Measurements from ENCODE around the gene NCK2.

The NCK2 gene

DNA sequence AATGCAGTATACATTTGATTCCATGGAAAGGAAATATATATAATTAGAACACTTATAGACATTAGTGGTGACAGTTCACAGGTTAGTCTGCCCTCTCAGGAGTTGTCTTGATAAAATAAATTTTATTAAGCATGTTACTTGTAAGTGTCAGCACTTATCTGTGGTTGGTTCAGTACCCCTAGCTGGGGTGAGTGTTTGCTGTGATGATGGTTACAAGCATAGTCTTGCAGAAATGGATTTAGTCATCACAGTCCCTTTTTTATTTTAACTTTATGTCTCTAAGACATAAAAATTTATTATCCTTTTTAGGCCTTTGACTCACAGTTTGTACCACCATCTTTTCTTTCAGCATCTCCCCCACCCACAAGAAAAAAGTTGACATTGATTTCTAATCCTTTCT lies 52.1 kb downstream of the NCK2 start:
- H3K4me3 ChIP-seq (ENCODE audit: low read depth, low read length), result no peak overlapping the region
- in situ Hi-C loops (cut with HindIII; ENCODE audit: low sequenced_read_pairs), result no loop called here
- DNase-seq (ENCODE audit: low read depth, low spot score), result no peak
- TF ChIP-seq, protein P1, sequence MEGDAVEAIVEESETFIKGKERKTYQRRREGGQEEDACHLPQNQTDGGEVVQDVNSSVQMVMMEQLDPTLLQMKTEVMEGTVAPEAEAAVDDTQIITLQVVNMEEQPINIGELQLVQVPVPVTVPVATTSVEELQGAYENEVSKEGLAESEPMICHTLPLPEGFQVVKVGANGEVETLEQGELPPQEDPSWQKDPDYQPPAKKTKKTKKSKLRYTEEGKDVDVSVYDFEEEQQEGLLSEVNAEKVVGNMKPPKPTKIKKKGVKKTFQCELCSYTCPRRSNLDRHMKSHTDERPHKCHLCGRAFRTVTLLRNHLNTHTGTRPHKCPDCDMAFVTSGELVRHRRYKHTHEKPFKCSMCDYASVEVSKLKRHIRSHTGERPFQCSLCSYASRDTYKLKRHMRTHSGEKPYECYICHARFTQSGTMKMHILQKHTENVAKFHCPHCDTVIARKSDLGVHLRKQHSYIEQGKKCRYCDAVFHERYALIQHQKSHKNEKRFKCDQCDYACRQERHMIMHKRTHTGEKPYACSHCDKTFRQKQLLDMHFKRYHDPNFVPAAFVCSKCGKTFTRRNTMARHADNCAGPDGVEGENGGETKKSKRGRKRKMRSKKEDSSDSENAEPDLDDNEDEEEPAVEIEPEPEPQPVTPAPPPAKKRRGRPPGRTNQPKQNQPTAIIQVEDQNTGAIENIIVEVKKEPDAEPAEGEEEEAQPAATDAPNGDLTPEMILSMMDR (IDR thresholded peaks at IDR 0.05; ENCODE audit: low read depth, low read length), result no peak

DNA sequence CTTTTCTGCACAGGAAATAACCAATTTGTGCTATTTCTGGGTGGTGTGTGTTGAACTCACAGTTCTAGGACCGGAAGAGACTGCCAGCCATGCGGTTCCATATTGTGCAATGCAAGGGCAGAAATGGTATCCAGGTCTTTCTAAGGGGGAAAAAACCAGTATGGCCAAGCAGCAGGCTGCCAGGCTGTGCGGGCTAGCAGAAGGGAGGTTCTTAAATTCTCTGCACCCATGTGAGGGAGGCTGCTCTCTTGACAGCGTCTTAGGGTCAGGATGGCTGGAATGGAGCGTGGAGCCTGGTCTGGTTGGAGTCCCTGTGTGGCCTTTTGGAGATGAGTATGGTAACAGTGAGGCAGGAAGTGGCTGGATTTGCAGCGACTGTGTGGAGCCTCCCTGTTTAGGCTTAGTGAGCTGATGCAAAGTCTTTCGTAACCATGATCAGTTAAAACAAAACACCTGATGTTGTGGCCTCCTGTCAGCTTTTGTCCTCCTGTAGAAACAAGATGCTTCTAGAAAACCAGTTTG lies 52.6 kb downstream of the NCK2 start:
- in situ Hi-C loops (cut with HindIII; ENCODE audit: low sequenced_read_pairs), result no loop called here
- TF ChIP-seq, protein P1 (IDR thresholded peaks at IDR 0.05; ENCODE audit: low read depth, low read length), result no peak
- H3K4me3 ChIP-seq (ENCODE audit: low read depth, low read length), result no peak overlapping the region
- no peak for DNase-seq (ENCODE audit: low read depth, low spot score)

DNA sequence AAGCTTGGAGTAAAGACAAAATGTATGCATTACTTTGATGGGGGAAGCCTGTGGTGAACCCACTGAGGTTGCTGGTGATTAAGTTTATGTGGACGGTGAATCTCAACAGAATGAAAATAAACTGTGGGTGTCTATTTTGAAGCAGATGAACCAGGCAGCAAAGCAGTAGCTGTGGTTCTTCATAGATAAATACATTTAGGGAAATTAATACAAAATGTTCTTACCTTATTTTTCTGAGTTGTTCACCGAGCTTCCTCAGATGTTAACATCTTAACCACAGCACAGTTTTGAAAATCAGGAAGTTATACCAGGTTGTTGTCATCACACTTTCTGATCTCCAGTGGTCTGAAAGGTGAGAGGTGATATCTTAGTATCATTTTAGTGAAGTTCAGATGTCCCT lies 53.9 kb downstream of the NCK2 start:
- DNase-seq (ENCODE audit: low read depth, low spot score), result no peak
- H3K4me3 ChIP-seq (ENCODE audit: low read depth, low read length), result no peak overlapping the region
- in situ Hi-C loops (cut with HindIII; ENCODE audit: low sequenced_read_pairs), result no loop called here
- TF ChIP-seq, protein P1 (IDR thresholded peaks at IDR 0.05; ENCODE audit: low read depth, low read length), result no peak

DNA sequence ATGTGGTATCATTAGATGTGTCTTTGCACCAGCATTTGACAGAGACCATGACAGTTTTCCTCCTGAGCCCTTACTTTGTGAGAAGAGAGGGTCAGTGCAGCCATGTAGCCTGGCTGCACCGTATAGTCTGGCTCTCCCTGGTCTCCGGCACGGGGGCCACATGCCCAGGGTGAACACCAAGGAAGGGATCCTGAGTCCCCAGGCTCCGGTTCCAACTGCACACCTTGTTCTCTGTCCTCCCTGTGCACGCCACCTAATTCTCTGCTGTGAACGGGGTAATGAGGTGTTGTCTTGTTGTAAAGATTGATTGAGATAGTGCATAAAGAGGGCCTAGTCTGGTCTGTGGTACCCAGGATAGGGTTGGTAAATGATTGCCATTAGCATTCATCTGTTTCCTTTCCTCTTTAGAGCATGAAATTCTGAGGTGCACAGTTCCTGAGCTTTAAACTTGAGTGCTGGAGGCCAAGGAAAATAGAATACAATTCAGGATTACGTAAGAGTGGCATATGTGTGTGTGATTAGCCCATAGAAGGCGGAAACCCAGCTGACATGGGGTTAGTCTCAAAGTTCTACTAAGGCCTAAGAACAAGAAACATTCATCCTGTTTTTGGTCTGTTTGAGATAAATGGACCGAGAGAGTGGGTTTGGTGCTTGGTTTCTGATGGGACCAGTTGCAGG lies 55.5 kb downstream of the NCK2 start:
- DNase-seq (ENCODE audit: low read depth, low spot score), result no peak
- in situ Hi-C loops (cut with HindIII; ENCODE audit: low sequenced_read_pairs), result no loop called here
- H3K4me3 ChIP-seq (ENCODE audit: low read depth, low read length), result no peak overlapping the region
- TF ChIP-seq, protein P1 (IDR thresholded peaks at IDR 0.05; ENCODE audit: low read depth, low read length), result no peak

DNA sequence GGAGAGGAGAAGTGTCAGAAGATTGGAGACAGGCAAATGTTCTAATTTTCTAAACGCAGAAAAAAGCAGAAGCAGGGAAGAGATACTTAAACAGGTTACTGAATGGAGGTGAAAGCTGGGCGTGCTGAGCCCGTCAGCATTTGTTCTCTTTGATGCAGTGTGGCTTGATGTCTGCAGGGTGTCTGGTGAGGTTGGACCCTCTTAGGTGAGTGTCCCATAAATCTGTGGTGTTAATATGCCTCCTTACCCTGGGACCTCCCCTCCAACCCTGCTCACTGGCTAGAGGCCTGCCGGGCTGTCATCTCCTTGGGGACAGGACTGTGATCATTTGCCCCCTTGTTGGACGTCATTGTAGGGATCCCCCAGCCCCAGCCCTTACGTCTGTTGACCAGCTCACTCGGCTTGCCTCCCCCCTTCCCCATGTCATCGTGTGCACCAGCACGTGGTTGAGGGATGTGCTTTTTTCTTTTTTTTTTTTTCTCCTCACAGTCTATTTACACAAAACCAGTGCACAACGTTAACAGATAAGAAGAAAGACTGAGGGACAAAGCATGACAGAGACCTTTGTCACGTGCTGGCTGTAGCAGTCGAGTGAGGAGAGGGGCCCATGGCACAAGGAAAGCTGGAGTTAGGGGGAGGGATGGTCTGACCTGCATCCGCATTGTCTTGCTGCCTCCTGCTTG lies 56.4 kb downstream of the NCK2 start:
- in situ Hi-C loops (cut with HindIII; ENCODE audit: low sequenced_read_pairs), result no loop called here
- DNase-seq (ENCODE audit: low read depth, low spot score), result no peak
- TF ChIP-seq, protein P1 (IDR thresholded peaks at IDR 0.05; ENCODE audit: low read depth, low read length), result no peak
- H3K4me3 ChIP-seq (ENCODE audit: low read depth, low read length), result no peak overlapping the region

DNA sequence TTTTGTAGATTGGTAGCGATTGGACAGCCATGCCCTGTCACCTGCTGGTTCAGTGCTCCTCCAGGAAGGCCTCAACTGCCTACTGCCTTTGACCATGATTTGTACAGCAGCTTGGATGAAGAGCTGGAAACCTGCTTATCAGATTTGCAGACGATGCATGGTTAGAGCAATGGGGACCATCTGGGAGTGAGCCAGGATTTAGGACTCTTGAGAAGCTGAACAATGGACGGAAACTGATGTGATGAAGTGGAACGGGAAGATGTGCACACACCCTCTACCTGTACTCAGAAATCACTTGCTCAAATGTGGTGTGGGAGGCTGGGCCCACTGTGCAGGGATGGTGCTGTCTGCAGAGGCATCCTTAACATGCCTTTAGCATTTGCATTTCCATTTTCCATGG lies 57.2 kb downstream of the NCK2 start:
- H3K4me3 ChIP-seq (ENCODE audit: low read depth, low read length), result no peak overlapping the region
- TF ChIP-seq, protein P1 (IDR thresholded peaks at IDR 0.05; ENCODE audit: low read depth, low read length), result no peak
- no peak for DNase-seq (ENCODE audit: low read depth, low spot score)
- in situ Hi-C loops (cut with HindIII; ENCODE audit: low sequenced_read_pairs), result no loop called here

Measured in astrocyte of the spinal cord (primary cell).